ENCODE results near the gene GSK3A.

DNA sequence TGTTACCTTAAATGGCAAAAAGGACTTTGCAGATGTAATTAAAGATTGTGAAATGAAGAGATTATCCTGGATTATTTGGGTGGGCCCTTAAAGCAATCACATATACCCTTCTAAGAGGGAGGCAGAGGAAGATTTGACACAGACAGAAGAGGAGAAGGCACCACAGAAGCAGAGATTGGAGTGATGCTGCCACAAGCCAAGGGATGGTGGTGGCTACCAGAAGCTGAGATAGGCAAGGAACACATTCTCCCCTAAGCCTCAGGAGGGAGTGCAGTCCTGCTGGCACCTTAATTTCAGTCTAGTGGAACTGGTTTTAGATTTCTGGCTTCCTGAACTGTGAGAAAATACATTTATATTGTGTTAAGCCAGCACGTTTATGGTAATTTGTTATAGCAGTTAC lies 49.1 kb downstream of the GSK3A start:
- TF ChIP-seq, protein P1, sequence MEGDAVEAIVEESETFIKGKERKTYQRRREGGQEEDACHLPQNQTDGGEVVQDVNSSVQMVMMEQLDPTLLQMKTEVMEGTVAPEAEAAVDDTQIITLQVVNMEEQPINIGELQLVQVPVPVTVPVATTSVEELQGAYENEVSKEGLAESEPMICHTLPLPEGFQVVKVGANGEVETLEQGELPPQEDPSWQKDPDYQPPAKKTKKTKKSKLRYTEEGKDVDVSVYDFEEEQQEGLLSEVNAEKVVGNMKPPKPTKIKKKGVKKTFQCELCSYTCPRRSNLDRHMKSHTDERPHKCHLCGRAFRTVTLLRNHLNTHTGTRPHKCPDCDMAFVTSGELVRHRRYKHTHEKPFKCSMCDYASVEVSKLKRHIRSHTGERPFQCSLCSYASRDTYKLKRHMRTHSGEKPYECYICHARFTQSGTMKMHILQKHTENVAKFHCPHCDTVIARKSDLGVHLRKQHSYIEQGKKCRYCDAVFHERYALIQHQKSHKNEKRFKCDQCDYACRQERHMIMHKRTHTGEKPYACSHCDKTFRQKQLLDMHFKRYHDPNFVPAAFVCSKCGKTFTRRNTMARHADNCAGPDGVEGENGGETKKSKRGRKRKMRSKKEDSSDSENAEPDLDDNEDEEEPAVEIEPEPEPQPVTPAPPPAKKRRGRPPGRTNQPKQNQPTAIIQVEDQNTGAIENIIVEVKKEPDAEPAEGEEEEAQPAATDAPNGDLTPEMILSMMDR (conservative IDR thresholded peaks at IDR 0.05; ENCODE audit: low read depth, low read length) = no peak
- no peak for TF ChIP-seq EZH2 (IDR thresholded peaks at IDR 0.05; ENCODE audit: low read length, unreplicated experiment)
- TF ChIP-seq EZH2phosphoT487 (IDR thresholded peaks at IDR 0.05; ENCODE audit: borderline replicate concordance, low read length) = no peak
